ENCODE data around the gene MYBL2.

Gene MYBL2

DNA sequence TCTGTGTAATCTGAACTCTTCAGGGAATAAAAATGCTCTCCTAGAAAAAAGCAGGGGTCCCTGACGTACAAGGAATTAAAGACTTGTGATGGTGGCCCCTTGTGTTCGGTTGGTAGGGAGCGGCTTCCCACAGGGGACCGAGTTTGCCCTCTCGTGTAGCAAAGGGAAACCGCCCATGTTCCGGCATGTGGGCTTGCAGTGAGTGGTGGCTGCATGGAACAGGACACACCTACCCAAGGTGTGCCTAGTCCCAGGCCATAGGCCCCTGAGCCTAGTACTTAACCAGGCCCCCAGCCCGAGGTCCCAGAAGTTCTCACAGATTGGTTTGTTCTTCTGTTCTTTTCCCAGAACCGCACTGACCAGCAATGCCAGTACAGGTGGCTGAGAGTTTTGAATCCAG lies 15.5 kb downstream of the MYBL2 start:
- no peak for DNase-seq

DNA sequence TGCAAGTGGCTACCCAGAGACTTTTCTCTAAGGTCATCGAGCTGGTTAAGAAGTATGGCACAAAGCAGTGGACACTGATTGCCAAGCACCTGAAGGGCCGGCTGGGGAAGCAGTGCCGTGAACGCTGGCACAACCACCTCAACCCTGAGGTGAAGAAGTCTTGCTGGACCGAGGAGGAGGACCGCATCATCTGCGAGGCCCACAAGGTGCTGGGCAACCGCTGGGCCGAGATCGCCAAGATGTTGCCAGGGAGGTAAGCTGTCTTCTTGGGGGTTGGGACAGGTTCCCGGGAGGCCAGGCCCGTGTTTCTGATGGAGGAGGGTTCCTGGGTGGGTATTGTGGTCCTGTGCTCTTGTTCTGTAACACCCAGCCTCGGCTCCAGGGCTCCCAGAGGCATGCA lies 19.9 kb downstream of the MYBL2 start:
- no peak for DNase-seq

DNA sequence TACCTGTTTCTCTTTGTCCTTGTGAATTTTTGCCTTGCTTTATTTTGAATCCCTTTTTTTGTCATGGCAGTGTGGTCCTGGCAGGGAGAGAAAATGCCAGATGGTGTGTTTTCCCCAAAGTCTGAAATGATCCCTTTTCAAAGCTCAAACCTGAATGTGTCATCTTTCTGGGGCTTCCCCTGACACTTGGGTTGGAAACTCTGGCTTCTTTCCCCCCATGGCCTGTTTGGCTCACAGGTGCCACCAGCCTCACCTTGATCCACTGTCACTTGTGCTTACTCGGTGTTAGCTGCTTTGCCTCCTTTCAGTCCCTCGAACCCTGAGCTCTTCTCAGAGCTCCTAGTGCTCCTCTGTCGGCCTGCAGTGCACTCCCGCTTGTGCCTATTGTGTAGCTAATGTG lies 22.3 kb downstream of the MYBL2 start:
- no peak for DNase-seq

DNA sequence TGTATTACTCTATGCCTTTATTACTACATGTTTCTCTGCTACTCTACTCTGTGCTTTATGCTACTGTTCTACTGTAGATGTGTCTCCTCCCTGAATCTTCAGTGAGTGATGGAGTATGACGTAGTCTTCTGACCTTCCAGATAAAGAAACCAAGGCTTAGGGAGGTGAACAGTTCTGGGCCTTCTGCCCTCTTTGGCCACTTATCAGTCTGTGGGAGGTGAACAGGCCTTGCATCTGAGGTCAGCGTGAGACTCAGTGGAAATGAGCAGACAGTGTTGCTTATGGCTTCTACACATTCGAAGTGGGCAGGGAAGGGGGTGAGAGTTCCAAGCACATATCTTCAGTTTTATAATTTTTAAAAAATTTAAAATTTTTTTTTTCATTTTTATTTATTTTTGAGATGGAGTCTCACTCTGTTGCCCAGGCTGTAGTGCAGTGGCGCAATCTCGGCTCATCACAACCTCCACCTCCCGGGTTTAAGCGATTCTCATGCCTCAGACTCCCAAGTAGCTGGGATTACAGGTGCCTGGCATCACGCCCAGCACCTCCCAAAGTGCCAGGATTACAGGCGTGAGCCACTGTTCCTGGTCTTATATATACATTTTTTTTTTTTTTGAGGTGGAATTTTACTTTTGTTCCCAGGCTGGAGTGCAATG lies 24.2 kb downstream of the MYBL2 start:
- no peak for DNase-seq

DNA sequence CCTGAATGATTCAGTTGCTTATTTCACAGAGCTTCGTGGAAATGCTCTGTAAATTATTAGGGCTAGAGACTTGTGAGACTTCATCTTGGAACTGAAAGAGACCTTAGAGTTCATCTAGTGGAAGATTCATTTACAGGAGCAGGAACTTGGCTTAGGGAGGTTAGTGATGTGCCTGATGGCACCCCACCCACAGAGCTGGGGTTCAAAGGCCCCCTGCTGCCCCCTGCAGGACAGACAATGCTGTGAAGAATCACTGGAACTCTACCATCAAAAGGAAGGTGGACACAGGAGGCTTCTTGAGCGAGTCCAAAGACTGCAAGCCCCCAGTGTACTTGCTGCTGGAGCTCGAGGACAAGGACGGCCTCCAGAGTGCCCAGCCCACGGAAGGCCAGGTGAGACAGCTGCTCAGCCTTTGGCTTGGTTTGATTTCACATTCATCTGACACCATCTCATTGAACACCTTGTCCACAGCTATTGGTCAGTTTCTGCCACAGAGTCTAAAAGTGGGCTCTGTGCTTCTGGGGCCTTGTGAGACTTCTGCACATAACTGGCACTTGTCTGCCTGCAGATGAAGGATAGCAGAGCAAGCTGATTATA lies 25.1 kb downstream of the MYBL2 start:
- DNase-seq, result peak in 1 of 2 experiments; percentile 16

DNA sequence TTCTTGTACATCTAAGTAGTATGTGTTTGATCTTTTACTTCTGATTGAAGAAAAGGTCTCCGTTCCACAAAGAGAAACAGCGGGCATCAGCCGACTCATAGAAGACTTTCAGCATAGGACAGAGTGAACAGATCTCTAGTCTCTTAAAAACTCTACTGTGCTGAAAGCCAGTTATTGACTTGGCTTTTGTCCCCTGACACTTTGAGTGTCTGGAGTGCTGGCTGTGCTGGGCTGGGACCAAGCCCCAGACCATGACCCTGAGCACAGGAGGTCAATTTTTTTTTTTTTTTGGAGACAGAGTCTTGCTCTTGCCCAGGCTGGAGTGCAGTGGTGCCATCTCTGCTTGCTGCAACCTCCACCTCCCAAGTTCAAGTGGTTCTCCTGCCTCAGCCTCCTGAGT lies 27.8 kb downstream of the MYBL2 start:
- DNase-seq, result no peak

DNA sequence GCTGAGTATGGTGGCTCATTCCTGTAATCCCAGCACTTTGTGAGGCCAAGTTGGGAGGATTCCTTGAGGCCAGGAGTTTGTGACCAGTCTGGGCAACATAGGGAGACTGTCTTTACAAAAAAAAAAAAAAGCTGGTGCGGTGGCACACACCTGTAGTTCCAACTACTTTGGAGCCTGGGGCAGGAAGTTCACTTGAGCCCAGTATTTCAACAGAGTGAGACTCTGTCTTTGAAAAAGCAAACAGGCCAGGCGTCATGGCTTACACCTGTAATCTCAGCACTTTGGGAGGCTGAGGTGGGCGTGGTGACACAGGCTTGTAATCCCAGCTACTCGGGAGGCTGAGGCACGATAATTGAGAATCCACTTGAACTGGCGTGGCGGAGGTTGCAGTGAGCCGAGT lies 28.7 kb downstream of the MYBL2 start:
- no peak for DNase-seq

DNA sequence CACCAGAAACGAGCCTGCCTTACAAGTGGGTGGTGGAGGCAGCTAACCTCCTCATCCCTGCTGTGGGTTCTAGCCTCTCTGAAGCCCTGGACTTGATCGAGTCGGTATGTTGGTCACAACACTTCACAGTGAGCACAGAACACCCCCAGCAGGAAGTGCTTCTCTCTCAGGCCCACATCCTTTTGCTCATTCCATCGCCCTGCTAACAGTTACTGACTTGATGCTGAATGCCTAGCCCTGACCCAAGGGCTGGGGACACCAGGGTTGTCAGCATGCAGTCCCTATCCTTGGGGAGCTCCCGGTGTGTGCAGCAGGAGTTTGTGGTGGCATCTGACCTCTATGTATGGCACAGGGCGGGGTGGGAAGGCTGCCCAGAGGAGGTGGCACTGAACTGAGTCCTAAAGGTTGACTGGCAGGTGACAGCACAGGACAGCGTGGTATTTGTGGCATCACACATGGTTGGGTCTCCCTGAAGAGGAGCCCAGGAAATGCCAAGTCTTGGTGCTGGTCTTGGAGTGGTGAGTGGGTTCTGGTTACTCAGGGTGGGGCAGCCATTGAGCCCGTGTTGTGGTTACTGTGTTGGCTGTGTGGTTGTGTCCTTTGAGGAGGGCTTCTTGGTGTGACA lies 33.1 kb downstream of the MYBL2 start:
- no peak for DNase-seq

DNA sequence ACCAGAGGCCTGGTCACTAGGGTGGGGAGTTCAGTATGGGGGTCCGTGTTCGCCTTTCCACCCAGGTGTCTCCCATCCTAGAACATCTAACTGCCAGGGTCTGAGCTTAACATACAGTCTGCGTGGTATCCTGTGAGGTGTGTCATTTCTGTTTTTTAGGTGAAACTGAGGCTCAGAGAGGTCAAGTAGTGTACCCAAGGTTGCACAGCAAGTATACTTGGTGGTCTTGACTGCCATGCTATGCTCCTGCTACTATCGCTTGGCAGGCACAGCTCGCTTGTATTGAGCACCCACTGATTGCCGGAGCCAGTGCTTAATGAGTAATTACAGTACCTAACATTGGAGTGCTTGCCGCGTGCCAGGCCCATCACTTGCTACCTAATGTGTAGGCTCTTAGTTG lies 33.7 kb downstream of the MYBL2 start:
- no peak for DNase-seq

DNA sequence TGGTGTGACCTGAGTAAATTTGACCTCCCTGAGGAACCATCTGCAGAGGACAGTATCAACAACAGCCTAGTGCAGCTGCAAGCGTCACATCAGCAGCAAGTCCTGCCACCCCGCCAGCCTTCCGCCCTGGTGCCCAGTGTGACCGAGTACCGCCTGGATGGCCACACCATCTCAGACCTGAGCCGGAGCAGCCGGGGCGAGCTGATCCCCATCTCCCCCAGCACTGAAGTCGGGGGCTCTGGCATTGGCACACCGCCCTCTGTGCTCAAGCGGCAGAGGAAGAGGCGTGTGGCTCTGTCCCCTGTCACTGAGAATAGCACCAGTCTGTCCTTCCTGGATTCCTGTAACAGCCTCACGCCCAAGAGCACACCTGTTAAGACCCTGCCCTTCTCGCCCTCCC lies 35.6 kb downstream of the MYBL2 start:
- no peak for DNase-seq

DNA sequence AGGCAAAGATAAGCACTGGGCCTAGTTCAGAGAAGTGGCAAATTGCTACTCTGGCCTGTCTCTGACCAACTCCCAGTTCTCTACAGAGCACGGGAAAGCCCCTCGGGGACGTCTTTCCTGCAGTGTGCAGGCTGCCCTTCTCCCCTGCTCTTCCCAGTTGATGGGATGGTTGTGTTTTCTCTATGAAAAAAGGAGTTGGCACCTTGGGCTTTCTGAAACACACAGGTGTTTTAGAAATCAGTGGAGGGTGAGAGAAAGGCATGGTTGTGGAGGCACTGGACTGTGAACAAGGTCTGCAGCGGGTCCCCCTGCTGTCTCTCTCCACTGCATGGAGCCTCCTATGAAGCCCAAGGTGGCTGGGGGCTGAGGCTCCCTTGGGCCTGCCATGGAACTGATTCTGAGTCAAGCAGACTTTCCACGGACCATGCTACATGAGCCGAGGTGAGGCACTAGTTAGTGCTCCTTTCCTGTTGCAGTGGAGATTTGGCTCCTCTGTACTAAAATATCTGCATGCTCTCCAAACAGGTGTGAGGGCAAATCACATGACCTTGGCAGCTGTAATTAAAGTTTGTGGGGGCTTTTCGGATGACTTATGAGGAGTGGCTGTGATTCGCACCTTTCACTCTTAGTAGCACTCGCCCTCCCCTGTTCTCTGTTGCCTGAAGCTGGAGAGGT lies 43.6 kb downstream of the MYBL2 start:
- no peak for DNase-seq

DNA sequence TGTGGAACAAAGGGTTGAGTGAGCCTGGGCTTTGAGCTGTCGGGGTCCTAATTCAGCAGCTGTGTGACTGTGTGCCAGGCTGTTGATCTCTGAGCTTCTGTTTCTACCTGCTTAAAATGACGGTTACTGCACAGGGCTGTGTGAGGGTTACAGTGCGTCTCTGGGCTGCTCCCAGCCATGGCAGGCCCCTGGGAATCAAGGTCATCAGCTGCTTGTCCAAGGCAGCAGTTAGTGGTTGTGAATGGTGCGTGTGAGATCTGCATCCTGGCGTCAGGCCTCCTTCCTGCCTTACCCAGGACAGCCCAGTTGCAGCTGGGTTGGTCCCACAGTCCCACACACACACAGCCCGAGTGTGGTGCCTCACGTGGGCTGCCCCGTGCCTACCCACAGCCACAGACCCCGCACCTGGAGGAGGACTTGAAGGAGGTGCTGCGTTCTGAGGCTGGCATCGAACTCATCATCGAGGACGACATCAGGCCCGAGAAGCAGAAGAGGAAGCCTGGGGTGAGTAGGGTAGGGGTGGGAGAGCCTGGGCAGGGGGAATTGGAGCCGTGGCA lies 44.3 kb downstream of the MYBL2 start:
- DNase-seq, result no peak

DNA sequence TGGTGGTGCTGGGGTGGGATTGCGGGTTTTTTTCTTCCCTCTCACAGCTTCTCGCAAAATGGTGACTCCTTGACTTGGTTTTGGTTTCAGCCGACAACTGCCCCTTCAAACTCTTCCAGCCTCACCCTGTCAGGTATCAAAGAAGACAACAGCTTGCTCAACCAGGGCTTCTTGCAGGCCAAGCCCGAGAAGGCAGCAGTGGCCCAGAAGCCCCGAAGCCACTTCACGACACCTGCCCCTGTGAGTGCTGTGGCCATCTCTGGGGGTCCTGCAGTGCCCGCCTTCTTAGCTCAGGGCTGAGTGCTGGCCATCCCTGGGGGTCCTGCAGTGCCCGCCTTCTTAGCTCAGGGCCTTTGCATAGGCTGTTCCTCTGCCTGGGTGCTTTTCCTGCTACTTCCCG lies 48.1 kb downstream of the MYBL2 start:
- DNase-seq, result no peak

DNA sequence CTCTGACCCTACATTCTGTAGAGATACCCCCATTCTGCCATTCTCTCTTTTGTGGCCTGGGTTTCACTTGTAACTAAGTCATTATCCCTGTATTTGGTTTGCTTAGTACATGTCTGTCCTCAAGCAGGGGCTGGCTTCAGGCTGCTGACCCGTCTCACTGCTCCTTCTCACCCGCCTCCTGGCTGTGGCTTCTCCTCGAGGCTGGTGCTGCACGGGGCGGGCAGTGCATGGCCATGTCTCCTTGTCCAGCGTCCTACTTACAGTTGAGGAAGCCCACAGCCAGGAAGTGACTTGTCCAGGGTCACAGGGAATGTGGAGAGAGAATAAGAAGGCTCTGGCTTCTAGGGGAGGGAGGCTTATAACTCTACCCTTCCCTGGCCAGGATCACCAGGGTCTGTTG lies 48.6 kb downstream of the MYBL2 start:
- no peak for DNase-seq

DNA sequence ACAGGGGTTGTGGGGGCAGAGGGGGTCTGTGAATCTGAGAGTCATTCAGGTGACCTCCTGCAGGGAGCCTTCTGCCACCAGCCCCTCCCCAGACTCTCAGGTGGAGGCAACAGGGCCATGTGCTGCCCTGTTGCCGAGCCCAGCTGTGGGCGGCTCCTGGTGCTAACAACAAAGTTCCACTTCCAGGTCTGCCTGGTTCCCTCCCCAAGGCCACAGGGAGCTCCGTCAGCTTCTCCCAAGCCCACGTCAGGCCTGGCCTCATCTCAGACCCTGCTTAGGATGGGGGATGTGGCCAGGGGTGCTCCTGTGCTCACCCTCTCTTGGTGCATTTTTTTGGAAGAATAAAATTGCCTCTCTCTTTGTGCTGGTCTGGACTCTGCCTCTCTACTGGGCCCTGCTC lies 49.2 kb downstream of the MYBL2 start:
- DNase-seq, result no peak

DNA sequence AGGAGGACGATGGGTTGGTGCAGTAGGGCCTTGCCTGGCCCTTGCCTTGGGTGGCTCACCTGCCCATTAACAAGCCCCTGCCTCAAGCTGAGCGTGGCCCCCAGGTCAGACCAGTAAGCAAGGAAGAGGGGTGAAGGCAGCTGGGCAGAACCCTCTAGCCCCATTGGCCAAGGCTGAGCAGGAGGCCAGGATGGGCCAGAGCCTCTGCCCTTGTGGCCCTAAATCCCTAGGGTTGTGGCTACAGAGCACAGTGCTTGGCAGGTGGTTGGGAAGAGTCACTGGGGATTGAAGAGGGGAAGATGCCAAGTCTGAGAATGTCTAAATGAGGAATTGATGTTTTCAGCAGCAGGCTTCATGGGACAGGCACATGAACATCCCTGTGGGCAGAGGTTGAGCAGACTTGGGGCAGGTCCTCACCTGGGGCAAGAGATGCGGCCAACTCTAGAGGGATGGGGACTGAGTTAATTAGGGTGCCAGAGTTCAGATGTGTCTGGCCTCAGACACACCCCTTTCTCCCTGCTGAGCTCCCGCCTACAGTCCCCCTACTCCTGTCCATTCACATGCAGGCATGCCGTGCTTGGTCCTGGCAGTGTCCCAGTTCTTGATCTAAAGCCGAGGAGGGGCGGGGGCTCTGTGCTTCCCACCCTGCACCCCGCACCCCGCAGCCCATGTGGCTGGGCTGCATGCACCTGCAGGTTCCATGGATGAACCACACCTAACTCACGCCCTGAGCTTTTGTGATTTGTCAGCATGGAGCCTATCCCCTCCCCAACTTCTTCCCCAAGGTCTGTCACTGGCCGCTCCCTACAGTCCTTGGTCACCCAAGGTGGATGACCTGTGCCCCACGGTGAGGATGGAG lies 50.1 kb downstream of the MYBL2 start:
- no peak for DNase-seq

DNA sequence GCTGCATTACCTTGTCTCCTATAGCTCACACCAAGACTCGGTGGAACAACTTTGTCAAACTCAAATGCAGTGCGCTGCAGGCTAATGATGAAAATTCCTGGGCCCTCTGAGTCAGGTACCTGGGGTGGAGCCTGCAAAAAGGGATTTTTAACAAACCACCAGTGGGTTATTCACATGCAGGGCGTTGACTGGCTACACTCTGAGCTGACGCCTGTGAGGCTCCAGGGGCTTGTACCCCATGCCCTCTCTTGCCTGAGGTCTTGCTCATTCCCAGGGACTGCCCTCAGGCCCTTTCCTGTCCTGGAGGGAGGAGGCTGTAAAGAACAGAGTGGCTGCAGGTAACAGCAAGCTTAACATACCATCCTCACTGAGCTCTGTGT lies 50.7 kb downstream of the MYBL2 start:
- DNase-seq, result no peak

DNA sequence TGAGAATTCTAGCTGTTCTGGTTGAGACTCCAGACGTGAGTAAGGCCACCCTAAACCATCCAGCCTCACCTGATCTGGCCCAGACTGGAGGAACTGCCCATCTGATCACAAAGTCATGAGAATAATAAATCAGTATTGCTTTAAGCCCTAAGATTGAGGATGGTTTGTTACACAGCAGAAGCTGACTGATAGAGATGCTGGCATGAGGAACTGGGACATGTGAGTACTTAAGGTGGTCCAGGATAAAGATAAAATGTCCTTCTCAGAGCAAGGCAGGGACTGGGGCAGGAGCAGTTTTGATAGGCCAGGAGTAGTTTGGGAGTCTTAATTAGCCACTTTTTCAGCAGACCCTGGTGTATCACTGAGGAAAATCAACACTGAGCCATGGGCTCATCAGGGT lies 53.1 kb downstream of the MYBL2 start:
- no peak for DNase-seq

DNA sequence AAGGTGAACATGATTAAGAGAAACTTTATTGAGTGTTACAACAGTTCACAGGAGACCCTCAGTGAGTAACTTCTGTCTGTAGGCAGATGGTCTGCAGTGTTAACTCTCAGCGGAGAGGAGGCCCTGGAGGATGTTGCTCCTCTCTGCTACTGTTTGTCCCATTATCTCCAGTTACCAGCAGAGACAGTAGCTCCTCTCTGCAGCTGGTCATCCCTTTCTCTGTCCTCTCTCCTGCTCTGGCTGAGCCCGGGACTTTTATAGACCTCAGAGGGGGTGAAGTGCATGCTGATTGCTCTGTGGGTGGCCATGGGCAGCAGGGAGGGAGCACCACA lies 54.1 kb downstream of the MYBL2 start:
- no peak for DNase-seq

DNA sequence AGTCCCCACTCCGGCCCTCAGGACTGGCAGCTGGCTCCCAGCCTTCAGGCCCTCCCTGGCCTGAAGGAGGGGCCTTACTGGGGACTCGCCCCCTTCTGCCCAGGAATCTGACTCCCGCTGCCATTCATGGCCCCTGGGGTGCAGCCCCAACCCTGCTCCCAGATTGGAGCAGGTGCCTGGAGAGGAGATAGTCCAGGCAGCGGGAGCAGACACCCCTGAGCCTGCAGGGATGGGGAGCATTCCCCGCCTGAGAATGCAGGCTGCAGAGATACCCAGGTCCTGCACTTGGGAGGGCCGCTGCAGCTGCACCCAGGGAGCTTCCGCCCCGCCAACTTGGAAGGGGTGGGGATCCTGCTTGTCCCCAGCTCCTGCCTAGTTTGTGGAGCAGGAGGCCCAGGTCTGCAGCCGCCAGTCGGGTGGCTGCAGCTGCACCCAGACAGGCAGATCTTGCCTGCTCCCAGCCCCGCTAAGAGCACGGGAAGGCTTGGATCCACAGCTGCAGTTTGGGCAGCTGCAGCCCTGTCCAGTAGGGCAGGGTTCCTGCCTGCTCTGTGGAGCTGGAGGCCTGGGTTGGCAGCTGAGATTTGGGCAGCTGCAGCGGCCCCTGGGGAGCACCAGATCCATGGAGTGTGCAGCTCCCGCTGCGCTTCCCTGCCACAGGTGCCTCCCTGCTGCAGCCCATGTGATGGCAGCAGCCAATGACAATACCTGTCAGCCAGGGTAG lies 54.7 kb downstream of the MYBL2 start:
- DNase-seq, result peak; percentile 70 to 85

DNA sequence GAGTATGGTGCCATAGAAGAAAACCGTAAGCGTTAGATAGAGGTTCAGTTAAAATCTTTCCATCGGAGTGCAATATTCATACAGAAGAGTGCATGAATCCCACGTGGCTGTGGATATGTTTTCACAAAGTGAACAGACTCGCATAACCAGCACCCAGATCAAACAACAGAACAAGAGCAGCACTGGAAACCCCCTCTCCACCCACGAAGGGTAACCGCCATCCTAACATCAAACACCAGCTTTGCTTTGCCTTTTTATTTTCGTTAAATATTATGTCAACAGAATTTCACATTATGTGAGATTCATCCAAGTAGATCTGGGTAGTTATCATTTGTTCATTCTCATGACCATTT lies 55.2 kb downstream of the MYBL2 start:
- DNase-seq, result no peak

DNA sequence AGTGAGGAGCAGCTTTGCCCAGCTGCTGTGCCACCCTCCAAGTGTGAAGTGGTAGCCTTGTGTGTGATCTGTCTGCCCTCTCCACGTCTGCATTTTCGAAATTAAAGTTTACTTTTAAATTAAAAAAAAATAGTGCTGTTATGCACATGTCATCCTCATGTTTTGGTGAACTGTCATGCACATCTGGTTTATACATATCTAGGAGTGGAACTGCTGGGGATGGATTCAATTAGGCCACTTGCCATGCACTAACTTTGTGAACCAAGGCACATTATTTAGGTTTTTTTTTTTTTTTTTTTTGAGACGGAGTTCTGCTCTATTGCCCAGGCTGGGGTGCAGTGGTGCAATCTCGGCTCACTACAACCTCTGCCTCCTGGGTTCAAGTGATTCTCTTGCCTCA lies 56.3 kb downstream of the MYBL2 start:
- DNase-seq, result no peak

DNA sequence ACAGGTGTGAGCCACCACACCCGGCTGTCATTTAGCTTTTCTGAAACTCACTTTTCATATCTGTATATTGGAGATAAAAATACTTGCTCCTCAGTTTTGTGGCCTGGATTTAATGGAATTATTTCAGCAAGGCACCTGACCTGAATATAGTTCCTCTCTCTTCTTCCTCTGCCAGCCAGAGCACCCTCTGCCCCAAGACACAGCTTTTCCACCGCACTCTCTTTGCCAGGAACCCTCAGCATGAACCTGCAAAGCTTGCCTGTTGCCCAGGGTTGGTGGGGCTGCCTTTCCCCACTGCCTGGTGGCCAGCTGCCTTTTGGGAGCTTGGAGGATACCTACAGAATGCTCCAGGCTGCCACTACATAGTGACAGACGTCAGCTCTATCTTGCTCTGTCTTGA lies 56.8 kb downstream of the MYBL2 start:
- no peak for DNase-seq
